Suprapubic skin (tissue), 4 donors: ENCODE results near the gene ROPN1L.

Source experiments
- EP300 ChIP-seq: sonication (generic); formaldehyde crosslinking; IDR thresholded peaks from one replicate; pipeline ENCODE4 v1.6.1; 2017; ENCODE audit warnings: antibody characterized with exemption
- POLR2A ChIP-seq, 2 donors: fragments of 450-650 bp; IDR thresholded peaks; one replicate each; pipeline ENCODE4 v1.6.1; 2017; ENCODE audit warnings: antibody characterized with exemption in 2 of 2, mild to moderate bottlenecking in 2 of 2, moderate library complexity in 2 of 2
- POLR2AphosphoS5 ChIP-seq, 3 donors: sonication (generic); formaldehyde crosslinking; IDR thresholded peaks; one replicate each; pipeline ENCODE4 v1.6.1; 2017; ENCODE audit warnings: antibody characterized with exemption in 3 of 3
- TF ChIP-seq, protein P1 (sequence below), 2 donors: fragments of 200-600 bp in 1 of 2; fragments of 450-650 bp in 1 of 2; sonication (generic) in 1 of 2; IDR thresholded peaks; one replicate each; pipeline ENCODE4 v1.5.1; 2016 to 2019; ENCODE audit warnings: antibody characterized with exemption in 2 of 2, mild to moderate bottlenecking in 1 of 2, moderate library complexity in 1 of 2

DNA sequence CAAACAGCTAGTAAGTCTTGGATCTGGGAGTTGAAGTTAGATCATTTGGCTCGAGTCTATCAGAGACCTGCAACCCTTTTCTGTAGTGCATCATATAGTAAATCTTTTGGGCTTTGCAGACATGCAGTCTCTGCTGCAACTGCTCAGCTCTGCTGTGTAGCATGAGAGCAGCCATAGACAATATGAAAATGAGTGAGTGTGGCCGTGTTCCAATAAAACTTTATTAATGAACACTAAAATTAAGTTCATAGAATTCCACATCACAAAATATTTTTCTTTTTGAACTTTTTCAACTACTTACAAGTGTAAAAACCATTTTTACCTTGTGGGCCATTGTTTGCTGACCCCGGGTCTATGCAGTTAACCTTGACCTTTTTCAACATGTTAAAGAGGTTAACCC is 35.2 kb downstream of the ROPN1L start:
- TF ChIP-seq, protein P1, sequence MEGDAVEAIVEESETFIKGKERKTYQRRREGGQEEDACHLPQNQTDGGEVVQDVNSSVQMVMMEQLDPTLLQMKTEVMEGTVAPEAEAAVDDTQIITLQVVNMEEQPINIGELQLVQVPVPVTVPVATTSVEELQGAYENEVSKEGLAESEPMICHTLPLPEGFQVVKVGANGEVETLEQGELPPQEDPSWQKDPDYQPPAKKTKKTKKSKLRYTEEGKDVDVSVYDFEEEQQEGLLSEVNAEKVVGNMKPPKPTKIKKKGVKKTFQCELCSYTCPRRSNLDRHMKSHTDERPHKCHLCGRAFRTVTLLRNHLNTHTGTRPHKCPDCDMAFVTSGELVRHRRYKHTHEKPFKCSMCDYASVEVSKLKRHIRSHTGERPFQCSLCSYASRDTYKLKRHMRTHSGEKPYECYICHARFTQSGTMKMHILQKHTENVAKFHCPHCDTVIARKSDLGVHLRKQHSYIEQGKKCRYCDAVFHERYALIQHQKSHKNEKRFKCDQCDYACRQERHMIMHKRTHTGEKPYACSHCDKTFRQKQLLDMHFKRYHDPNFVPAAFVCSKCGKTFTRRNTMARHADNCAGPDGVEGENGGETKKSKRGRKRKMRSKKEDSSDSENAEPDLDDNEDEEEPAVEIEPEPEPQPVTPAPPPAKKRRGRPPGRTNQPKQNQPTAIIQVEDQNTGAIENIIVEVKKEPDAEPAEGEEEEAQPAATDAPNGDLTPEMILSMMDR (IDR thresholded peaks at IDR 0.05) = no peak
- TF ChIP-seq EP300 (no peak), POLR2A (IDR thresholded peaks at IDR 0.05) (no peak), POLR2AphosphoS5 (IDR thresholded peaks at IDR 0.05) (no peak)
